SU-DHL-6 (cell line): ENCODE measurements around the gene MPZL3.

Source experiments
- H2AFZ ChIP-seq: fragments of 200-600 bp; sonication (generic); 2 replicates; pipeline ENCODE4 v1.6.1; 2014; ENCODE audit warnings: low read depth, mild to moderate bottlenecking, moderate library complexity, mixed read lengths, antibody characterized with exemption, low read length; ENCODE audit not compliant: severe bottlenecking
- H3F3A ChIP-seq: fragments of 200-600 bp; shearing (Covaris generic); 2 replicates; pipeline ENCODE4 v1.6.0; 2016; ENCODE audit warnings: antibody characterized with exemption, mild to moderate bottlenecking; ENCODE audit not compliant: insufficient read depth
- H3K27ac ChIP-seq: fragments of 200-600 bp; sonication (generic); 2 replicates; pipeline ENCODE4 v1.5.1; 2016; ENCODE audit warnings: low read depth, mild to moderate bottlenecking, low read length, moderate library complexity, mixed read lengths
- H3K27me3 ChIP-seq: fragments of 200-600 bp; sonication (generic), shearing (Covaris generic); 2 replicates; pipeline ENCODE4 v1.6.0; 2014; ENCODE audit warnings: mild to moderate bottlenecking, low read length
- H3K36me3 ChIP-seq: fragments of 200-600 bp; sonication (generic); 2 replicates; pipeline ENCODE4 v1.6.1; 2014; ENCODE audit warnings: mild to moderate bottlenecking, low read length, mixed read lengths
- H3K4me2 ChIP-seq: fragments of 300-600, 200-600 bp; shearing (Covaris generic), sonication (generic); 2 replicates; pipeline ENCODE4 v1.6.0; 2014; ENCODE audit warnings: low read length, low read depth, mild to moderate bottlenecking; ENCODE audit not compliant: poor library complexity, severe bottlenecking
- H3K4me3 ChIP-seq: fragments of 200-600 bp; sonication (generic); 2 replicates; pipeline ENCODE4 v1.5.1; 2014; ENCODE audit warnings: antibody characterized with exemption, low read length, mild to moderate bottlenecking, mixed read lengths; ENCODE audit not compliant: insufficient read depth, poor library complexity, severe bottlenecking
- H3K79me2 ChIP-seq: fragments of 200-600 bp; sonication (generic); 2 replicates; pipeline ENCODE4 v1.6.1; 2014; ENCODE audit warnings: mild to moderate bottlenecking, low read length, moderate library complexity; ENCODE audit not compliant: insufficient read depth
- H3K9ac ChIP-seq: fragments of 200-600 bp; sonication (generic); 2 replicates; pipeline ENCODE4 v1.7.0; 2014; ENCODE audit warnings: mild to moderate bottlenecking, low read length
- H3K9me2 ChIP-seq: fragments of 200-600 bp; sonication (generic); replicated peaks from 2 replicates; pipeline ENCODE4 v1.6.1; 2014; ENCODE audit warnings: low read length; ENCODE audit not compliant: insufficient read depth
- H3K9me3 ChIP-seq: fragments of 200-600 bp; sonication (generic); 2 replicates; pipeline ENCODE4 v1.6.1; 2014; ENCODE audit warnings: low read length, mixed read lengths; ENCODE audit not compliant: insufficient read depth
- H4K20me1 ChIP-seq: fragments of 200-600 bp; sonication (generic); 2 replicates; pipeline ENCODE4 v1.6.1; 2014; ENCODE audit warnings: low read depth, mild to moderate bottlenecking, antibody characterized with exemption, low read length, moderate library complexity, mixed read lengths
- CTCF ChIP-seq: fragments of 200-600 bp; sonication (generic); IDR thresholded peaks from one replicate; pipeline ENCODE4 v1.5.1; 2017; ENCODE audit warnings: antibody characterized with exemption, mild to moderate bottlenecking, low read length, moderate library complexity; ENCODE audit not compliant: insufficient read depth, poor library complexity, severe bottlenecking
- EZH2phosphoT487 ChIP-seq: fragments of 200-600 bp; sonication (generic), shearing (Covaris generic); conservative IDR thresholded peaks from 2 replicates; pipeline ENCODE4 v1.6.1; 2018; ENCODE audit warnings: mild to moderate bottlenecking, antibody characterized with exemption, low read length, moderate library complexity, mixed read lengths

Gene MPZL3

GRCh38 chr11:118283756-118284350 is 31.7 kb upstream of the MPZL3 start:
- no peak for TF ChIP-seq CTCF
- TF ChIP-seq EZH2phosphoT487, result no peak
- no peak overlapping the region for H2AFZ ChIP-seq
- H3K36me3 ChIP-seq, result no peaks in the 10 kb centered on the region
- no peaks in the 10 kb centered on the region for H3F3A ChIP-seq
- H3K4me2 ChIP-seq, result no peak overlapping the region
- no peak overlapping the region for H3K9ac ChIP-seq
- no peaks in the 10 kb centered on the region for H4K20me1 ChIP-seq
- no peaks in the 10 kb centered on the region for H3K27me3 ChIP-seq
- no peak overlapping the region for H3K4me3 ChIP-seq
- H3K79me2 ChIP-seq, result no peaks in the 10 kb centered on the region
- no peak overlapping the region for H3K27ac ChIP-seq
- H3K9me3 ChIP-seq, result no peaks in the 10 kb centered on the region
- no peaks in the 10 kb centered on the region for H3K9me2 ChIP-seq

- no peak for TF ChIP-seq EZH2phosphoT487
- TF ChIP-seq CTCF, result no peak
- Histone ChIP-seq H3K9ac (no peak overlapping the region), H3K9me3 (no peaks in the 10 kb centered on the region), H4K20me1 (no peaks in the 10 kb centered on the region), H3K27me3 (no peaks in the 10 kb centered on the region), H3K4me3 (no peak overlapping the region), H3K27ac (no peak overlapping the region), H3K36me3 (no peaks in the 10 kb centered on the region), H3K9me2 (no peaks in the 10 kb centered on the region), H3F3A (no peaks in the 10 kb centered on the region), H2AFZ (no peak overlapping the region), H3K4me2 (no peak overlapping the region), H3K79me2 (no peaks in the 10 kb centered on the region)
Observed at GRCh38 chr11:118283037-118283636, 31.0 kb upstream of the MPZL3 start.

GRCh38 chr11:118282606-118283005 is 30.4 kb upstream of the MPZL3 start:
- no peak overlapping the region for H2AFZ ChIP-seq
- H3K9me3 ChIP-seq, result no peaks in the 10 kb centered on the region
- H3F3A ChIP-seq, result no peaks in the 10 kb centered on the region
- no peaks in the 10 kb centered on the region for H3K79me2 ChIP-seq
- H3K4me2 ChIP-seq, result no peak overlapping the region
- TF ChIP-seq EZH2phosphoT487 (no peak), CTCF (no peak)
- H3K27me3 ChIP-seq, result no peaks in the 10 kb centered on the region
- no peaks in the 10 kb centered on the region for H3K9me2 ChIP-seq
- H3K4me3 ChIP-seq, result no peak overlapping the region
- H3K36me3 ChIP-seq, result no peaks in the 10 kb centered on the region
- H4K20me1 ChIP-seq, result no peaks in the 10 kb centered on the region
- H3K27ac ChIP-seq, result no peak overlapping the region
- no peak overlapping the region for H3K9ac ChIP-seq
